GM18951 (cell line): Measurements from ENCODE around the gene LILRA5.
"Not testable (repeated sequence)": the region's sequence is repeated elsewhere in the genome, so short reads cannot be mapped to it uniquely, and the experiment has no call there.

Source experiments
- POLR2A ChIP-seq: IDR thresholded peaks from 4 replicates; pipeline ENCODE4 v1.6.1; 2011; ENCODE audit warnings: mild to moderate bottlenecking; ENCODE audit not compliant: insufficient read length, insufficient read depth; ENCODE audit errors: extremely low read depth
- in situ Hi-C: fragments of 300-500 bp; cut with MboI; formaldehyde crosslinking; loops from one replicate; pipeline ENCODE4 v1.12.0; 2022; ENCODE audit warnings: low sequenced_read_pairs, mixed read lengths, inconsistent platforms; ENCODE audit not compliant: unreplicated experiment

LILRA5 gene

DNA sequence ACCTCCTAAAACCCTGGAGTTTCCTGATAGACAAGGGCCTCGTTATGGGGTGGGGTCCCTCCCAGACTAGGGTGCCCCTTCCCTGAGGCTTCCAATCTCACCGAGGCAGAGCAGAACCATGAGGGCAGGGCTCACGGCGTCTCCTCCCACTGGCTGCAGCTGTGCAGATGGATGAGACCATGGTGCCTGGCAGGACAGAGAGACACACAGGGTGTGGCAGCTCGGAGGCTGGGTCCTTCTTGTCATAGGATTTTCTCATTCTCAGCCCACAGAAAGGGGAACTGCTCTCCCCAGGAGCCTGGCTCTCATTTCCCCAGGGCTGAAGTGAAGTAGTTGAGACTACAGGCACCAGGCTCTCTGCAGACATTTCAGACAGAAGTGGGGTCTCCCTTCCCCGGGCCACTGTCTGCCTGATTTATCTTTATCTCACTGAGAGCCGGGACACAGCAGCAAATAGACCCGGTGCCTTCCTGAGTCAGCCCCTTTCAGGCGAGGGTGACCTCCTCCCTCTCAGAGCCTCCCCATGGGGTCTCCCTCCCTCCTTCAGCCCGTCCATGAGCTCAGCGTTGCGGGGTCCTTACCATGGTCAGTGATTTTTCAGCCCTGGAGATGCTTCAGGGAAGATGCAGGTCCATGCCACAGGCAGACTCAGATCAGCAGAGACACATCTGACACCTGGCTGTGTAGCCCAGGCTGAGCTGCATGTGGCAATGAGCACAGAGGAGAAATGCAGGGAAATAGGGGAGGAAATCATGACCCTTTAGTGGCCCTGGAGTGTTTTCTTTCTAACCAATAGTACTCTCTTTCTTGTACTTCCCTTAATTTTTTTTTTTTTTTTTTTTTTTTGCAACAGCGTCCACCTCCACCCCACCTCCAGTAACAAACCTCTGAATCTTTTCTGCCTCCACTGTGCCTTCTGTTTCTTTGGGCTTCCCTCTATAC is at the start of gene LILRA5:
TSS of gene LILRA5 (minus strand) at position 731 of the 942 bp plus-strand sequence. CDS start at position 584, 147 bp downstream.
- no peak for TF ChIP-seq POLR2A
- in situ Hi-C loops: no loop called here

- in situ Hi-C loops: not testable (repeated sequence)
Observed at GRCh38 chr19:54361680-54362422, 48.9 kb upstream of the LILRA5 start.

GRCh38 chr19:54359149-54359820 is 46.3 kb upstream of the LILRA5 start:
- in situ Hi-C loops: not testable (repeated sequence)

DNA sequence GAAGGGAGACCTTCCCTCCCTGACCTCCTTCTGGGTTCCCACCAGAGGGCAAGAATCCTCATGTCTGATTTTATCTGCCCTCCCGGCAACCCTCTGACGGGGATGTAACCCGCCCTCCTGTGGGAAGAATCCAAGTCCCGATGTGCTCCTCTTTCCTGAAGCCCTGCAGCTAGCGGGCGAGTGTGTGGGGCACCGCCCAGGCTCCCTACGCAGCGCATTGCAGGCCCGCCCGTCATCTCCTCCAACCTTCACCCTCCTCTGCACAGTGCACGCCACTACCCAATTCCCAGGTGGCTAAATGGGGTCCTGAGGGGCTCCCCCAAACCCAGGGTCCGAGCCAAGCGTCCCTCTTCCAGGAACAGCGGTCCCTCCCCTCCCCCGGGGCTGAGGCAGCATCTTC is 44.4 kb upstream of the LILRA5 start:
- no peak for TF ChIP-seq POLR2A
- in situ Hi-C loops: no loop called here

DNA sequence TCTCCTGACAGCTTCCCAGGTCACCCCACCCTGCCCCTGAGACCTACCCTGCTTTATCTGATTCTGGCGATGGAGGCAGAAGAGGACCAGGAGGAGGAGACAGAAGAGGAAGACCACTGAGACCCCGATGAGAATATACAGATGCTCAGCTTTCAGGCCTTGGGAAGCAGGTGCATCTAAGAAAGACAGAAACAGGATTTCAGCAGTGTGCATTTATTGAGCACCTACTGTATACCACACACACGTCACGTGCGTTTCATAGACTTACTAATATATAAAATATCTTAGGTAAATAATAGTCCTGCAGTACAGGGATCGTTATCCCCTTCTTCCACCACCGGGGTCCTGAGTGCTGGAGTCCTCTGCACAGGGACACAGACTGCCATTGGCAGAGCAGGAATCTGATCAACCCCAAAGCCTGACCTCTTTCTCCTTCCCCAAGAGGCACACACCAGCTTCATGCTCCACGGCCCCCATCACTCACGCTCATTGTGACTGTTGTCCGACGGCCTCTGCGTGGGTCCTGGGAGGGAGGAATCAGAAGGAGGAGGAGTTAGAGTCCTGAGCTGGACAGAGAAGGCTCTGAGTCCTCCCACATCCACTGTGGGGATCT is 43.6 kb upstream of the LILRA5 start:
- in situ Hi-C loops: no loop called here

DNA sequence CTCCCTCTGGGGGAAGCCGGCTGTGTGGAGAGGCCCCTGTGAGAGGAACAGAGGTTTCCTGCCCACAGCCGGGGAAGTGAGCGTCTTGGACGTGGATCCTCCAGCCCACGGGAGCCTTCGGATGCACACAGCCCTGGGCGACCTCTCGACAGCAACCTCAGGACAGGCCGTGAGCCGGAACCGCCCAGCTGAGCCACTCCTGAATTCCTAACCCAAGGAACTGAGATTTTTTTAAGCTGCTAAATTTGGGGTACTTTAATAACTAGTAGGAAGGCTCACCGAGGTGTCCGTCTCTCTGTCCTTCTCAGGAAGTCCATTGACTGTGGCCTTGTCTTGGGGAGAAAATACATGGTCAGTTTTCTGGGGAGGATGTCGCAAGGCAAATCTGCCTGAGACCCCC is 42.7 kb upstream of the LILRA5 start:
- in situ Hi-C loops: no loop called here
- TF ChIP-seq POLR2A: no peak

More for the DNA sequence above, 43.6 kb upstream of the LILRA5 start:
- no peak for TF ChIP-seq POLR2A

DNA sequence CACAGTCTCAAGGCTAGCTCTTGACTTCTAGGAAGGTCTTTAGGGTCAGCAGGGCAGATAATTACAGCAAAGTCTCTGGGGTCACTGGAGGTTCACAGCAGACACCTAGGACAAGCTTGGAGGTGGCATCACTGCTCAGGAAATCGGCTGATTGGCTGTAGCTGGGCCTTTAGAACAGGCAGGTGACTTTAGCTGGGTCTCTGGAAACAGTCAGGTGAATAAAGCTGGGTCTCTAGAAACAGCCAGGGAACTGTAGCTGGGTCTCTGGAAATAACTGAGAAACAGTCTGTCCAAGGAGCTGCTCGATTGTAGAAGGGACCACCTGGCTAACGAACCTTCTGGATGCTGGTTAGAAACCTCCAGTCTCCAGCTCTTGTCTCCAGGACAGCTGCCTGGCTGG is 41.8 kb upstream of the LILRA5 start:
- no peak for TF ChIP-seq POLR2A
- in situ Hi-C loops: no loop called here

GRCh38 chr19:54352546-54352945 is 39.6 kb upstream of the LILRA5 start:
- in situ Hi-C loops: no loop called here
- TF ChIP-seq POLR2A: no peak

GRCh38 chr19:54352041-54352440 is 39.1 kb upstream of the LILRA5 start:
- in situ Hi-C loops: no loop called here
- no peak for TF ChIP-seq POLR2A

- no peak for TF ChIP-seq POLR2A
- in situ Hi-C loops: no loop called here
Observed at GRCh38 chr19:54351474-54351873, 38.5 kb upstream of the LILRA5 start.

- in situ Hi-C loops: no loop called here
Observed at GRCh38 chr19:54345938-54346386, 33.0 kb upstream of the LILRA5 start.

GRCh38 chr19:54343868-54344267 is 30.9 kb upstream of the LILRA5 start:
- in situ Hi-C loops: no loop called here
- TF ChIP-seq POLR2A: no peak

More at GRCh38 chr19:54345938-54346386, 33.0 kb upstream of the LILRA5 start:
- TF ChIP-seq POLR2A: no peak

DNA sequence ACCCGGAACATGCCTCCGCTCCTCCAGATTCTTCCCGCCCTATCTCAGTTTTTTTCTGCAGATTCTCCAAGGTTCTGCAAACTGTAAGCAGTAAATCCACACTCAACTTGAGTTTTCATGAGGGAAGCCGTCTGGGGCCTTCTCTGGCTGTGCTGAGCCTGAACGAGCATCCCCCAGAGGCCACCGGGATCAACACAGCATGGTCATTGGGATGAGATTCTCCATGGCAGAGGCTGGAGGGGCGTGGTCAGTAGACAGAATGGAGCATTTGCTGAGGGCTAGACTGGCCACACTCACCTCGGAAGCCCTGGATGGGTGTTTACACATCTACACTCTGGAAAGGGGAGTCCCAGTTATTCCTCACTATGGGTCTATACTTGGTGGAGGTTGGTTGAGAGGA is 28.3 kb upstream of the LILRA5 start:
- no peak for TF ChIP-seq POLR2A
- in situ Hi-C loops: no loop called here
